Middle frontal gyrus (tissue), 1 donor: ENCODE data around the gene ALX3.

Experiments used
- DNase-seq: peaks from one replicate; pipeline ENCODE4 v3.0.0-alpha.2; 2015; ENCODE audit warnings: low spot score; ENCODE audit errors: extremely low spot score

Gene ALX3

GRCh38 chr1:110067479-110067892 lies 3.0 kb downstream of the ALX3 start:
- no peak for DNase-seq

GRCh38 chr1:110065841-110066240 lies 4.6 kb downstream of the ALX3 start:
- no peak for DNase-seq

- no peak for DNase-seq
Measured at GRCh38 chr1:110064576-110065337, 5.7 kb downstream of the ALX3 start.

- no peak for DNase-seq
Measured at GRCh38 chr1:110063781-110064180, 6.7 kb downstream of the ALX3 start.

GRCh38 chr1:110062612-110063011 lies 7.9 kb downstream of the ALX3 start:
- no peak for DNase-seq

GRCh38 chr1:110061341-110061740 lies 9.1 kb downstream of the ALX3 start:
- DNase-seq, result no peak

- DNase-seq, result no peak
Measured at GRCh38 chr1:110060662-110061060, 9.8 kb downstream of the ALX3 start.

GRCh38 chr1:110060034-110060661 lies 10.3 kb downstream of the ALX3 start:
- DNase-seq, result no peak

GRCh38 chr1:110059133-110059863 lies 11.2 kb downstream of the ALX3 start:
- no peak for DNase-seq

GRCh38 chr1:110058591-110058990 lies 11.9 kb downstream of the ALX3 start:
- no peak for DNase-seq

GRCh38 chr1:110057963-110058518 lies 12.4 kb downstream of the ALX3 start:
- no peak for DNase-seq

GRCh38 chr1:110056776-110057175 lies 13.7 kb downstream of the ALX3 start:
- DNase-seq, result no peak

GRCh38 chr1:110056285-110056683 lies 14.2 kb downstream of the ALX3 start:
- DNase-seq, result no peak

GRCh38 chr1:110055493-110056284 lies 14.8 kb downstream of the ALX3 start:
- no peak for DNase-seq

- no peak for DNase-seq
Measured at GRCh38 chr1:110053552-110054428, 16.7 kb downstream of the ALX3 start.

GRCh38 chr1:110051262-110051648 lies 19.2 kb downstream of the ALX3 start:
- DNase-seq, result no peak

GRCh38 chr1:110050602-110051261 lies 19.7 kb downstream of the ALX3 start:
- DNase-seq, result no peak

GRCh38 chr1:110049801-110050601 lies 20.5 kb downstream of the ALX3 start:
- no peak for DNase-seq
